Activated T-cell treated with anti-CD3 and anti-CD28 coated beads, Interleukin-2, amount 50 U/mL, for 4 hours (primary cell): ENCODE results near the gene REV3L. TPM values are rescaled to one million over a fixed set of nuclear protein-coding genes. Genes with fewer than 3 reads are reported as not detected.
"Not testable (repeated sequence)": the region's sequence is repeated elsewhere in the genome, so short reads cannot be mapped to it uniquely, and the experiment has no call there.

Source experiments
- ATAC-seq, 2 donors: fragments of 200-7000 bp; cut with Tn5 transposase; one replicate each; pipeline ENCODE4 v1.10.0; 2021
- DNase-seq: peaks from one replicate; pipeline ENCODE4 v3.0.0-alpha.2; 2020
- H3K27me3 Mint-ChIP-seq: one replicate; pipeline ENCODE4 v1.8.0; 2021; ENCODE audit warnings: low read depth, mixed read lengths
- H3K36me3 Mint-ChIP-seq: one replicate; pipeline ENCODE4 v1.8.0; 2022; ENCODE audit warnings: mixed read lengths; ENCODE audit not compliant: insufficient read depth
- H3K4me1 Mint-ChIP-seq: one replicate; pipeline ENCODE4 v1.8.0; 2021; ENCODE audit warnings: low read depth, mixed read lengths
- H3K4me3 Mint-ChIP-seq: one replicate; pipeline ENCODE4 v1.8.0; 2021; ENCODE audit warnings: mild to moderate bottlenecking, moderate library complexity, mixed read lengths
- H3K9me3 Mint-ChIP-seq: one replicate; pipeline ENCODE4 v1.8.0; 2021; ENCODE audit warnings: mixed read lengths
- total RNA-seq, 3 donors: library from RNA; stranded (reverse); gene quantifications; one replicate each; pipeline ENCODE4 v1.2.1, GENCODE V29; 2021

The REV3L gene
- total RNA-seq, 3 donors from 2014 or later, result 12.7 to 18.8 (median 14.5) TPM

- H3K36me3 Mint-ChIP-seq, result no peaks in the 10 kb centered on the region
- H3K9me3 Mint-ChIP-seq, result no peaks in the 10 kb centered on the region
- H3K27me3 Mint-ChIP-seq, result no peaks in the 10 kb centered on the region
- peak; percentile 29 to 39 for ATAC-seq
- peak; percentile 34 for DNase-seq
- H3K4me3 Mint-ChIP-seq, result peak overlapping the region; percentile 98
- peaks cover 48% of the 10 kb centered on the region for H3K4me1 Mint-ChIP-seq
These were observed 645 bp downstream of the REV3L start for GRCh38 chr6:111482188-111482958.

- Mint-ChIP-seq H3K4me1 (peaks cover 47% of the 10 kb centered on the region), H3K27me3 (no peaks in the 10 kb centered on the region), H3K9me3 (no peaks in the 10 kb centered on the region), H3K36me3 (no peaks in the 10 kb centered on the region), H3K4me3 (peak overlapping the region; percentile 98)
- no peak for DNase-seq
- ATAC-seq, result no peak
These were observed 1.2 kb downstream of the REV3L start for GRCh38 chr6:111481836-111482187.

GRCh38 chr6:111480988-111481822, 1.8 kb downstream of the REV3L start:
- Mint-ChIP-seq H3K27me3 (no peaks in the 10 kb centered on the region), H3K4me1 (peaks cover 41% of the 10 kb centered on the region), H3K4me3 (peak overlapping the region; percentile 98), H3K36me3 (no peaks in the 10 kb centered on the region), H3K9me3 (no peaks in the 10 kb centered on the region)
- ATAC-seq (no peak), DNase-seq (no peak)

- no peaks in the 10 kb centered on the region for H3K27me3 Mint-ChIP-seq
- peaks cover 37% of the 10 kb centered on the region for H3K4me1 Mint-ChIP-seq
- no peak for ATAC-seq
- no peak for DNase-seq
- no peaks in the 10 kb centered on the region for H3K36me3 Mint-ChIP-seq
- no peak overlapping the region for H3K4me3 Mint-ChIP-seq
- no peaks in the 10 kb centered on the region for H3K9me3 Mint-ChIP-seq
These were observed 4.3 kb downstream of the REV3L start for GRCh38 chr6:111478749-111479148.

- no peak for ATAC-seq
- Mint-ChIP-seq H3K27me3 (no peaks in the 10 kb centered on the region), H3K36me3 (no peaks in the 10 kb centered on the region), H3K9me3 (no peaks in the 10 kb centered on the region), H3K4me1 (peaks cover 40% of the 10 kb centered on the region), H3K4me3 (no peak overlapping the region)
- no peak for DNase-seq
These were observed 4.9 kb downstream of the REV3L start for GRCh38 chr6:111478064-111478476.

- peaks cover 46% of the 10 kb centered on the region for H3K4me1 Mint-ChIP-seq
- no peak for DNase-seq
- H3K27me3 Mint-ChIP-seq, result no peaks in the 10 kb centered on the region
- no peak for ATAC-seq
- no peak overlapping the region for H3K4me3 Mint-ChIP-seq
- no peaks in the 10 kb centered on the region for H3K36me3 Mint-ChIP-seq
- no peaks in the 10 kb centered on the region for H3K9me3 Mint-ChIP-seq
These were observed 5.5 kb downstream of the REV3L start for GRCh38 chr6:111477481-111477938.

GRCh38 chr6:111476061-111476460, 7.0 kb downstream of the REV3L start:
- H3K27me3 Mint-ChIP-seq, H3K4me3 Mint-ChIP-seq, DNase-seq, H3K9me3 Mint-ChIP-seq, H3K36me3 Mint-ChIP-seq, ATAC-seq: not testable (repeated sequence)
- H3K4me1 Mint-ChIP-seq, result peaks cover 48% of the 10 kb centered on the region

- H3K4me1 Mint-ChIP-seq, result peaks cover 46% of the 10 kb centered on the region
- H3K27me3 Mint-ChIP-seq, result no peaks in the 10 kb centered on the region
These were observed 8.2 kb downstream of the REV3L start for GRCh38 chr6:111474771-111475170.

GRCh38 chr6:111474106-111474505, 8.9 kb downstream of the REV3L start:
- no peak for ATAC-seq
- peaks cover 47% of the 10 kb centered on the region for H3K4me1 Mint-ChIP-seq

More at GRCh38 chr6:111474771-111475170, 8.2 kb downstream of the REV3L start:
- H3K4me3 Mint-ChIP-seq, result no peak overlapping the region
- DNase-seq, result no peak
- H3K36me3 Mint-ChIP-seq, result no peaks in the 10 kb centered on the region
- no peaks in the 10 kb centered on the region for H3K9me3 Mint-ChIP-seq
- no peak for ATAC-seq

GRCh38 chr6:111472933-111473435, 10.0 kb downstream of the REV3L start:
- Mint-ChIP-seq H3K27me3 (no peaks in the 10 kb centered on the region), H3K4me3 (no peak overlapping the region), H3K4me1 (peaks cover 46% of the 10 kb centered on the region), H3K36me3 (peaks cover 2% of the 10 kb centered on the region), H3K9me3 (no peaks in the 10 kb centered on the region)
- ATAC-seq (no peak), DNase-seq (no peak)

More at GRCh38 chr6:111474106-111474505, 8.9 kb downstream of the REV3L start:
- Mint-ChIP-seq H3K27me3 (no peaks in the 10 kb centered on the region), H3K36me3 (no peaks in the 10 kb centered on the region), H3K9me3 (no peaks in the 10 kb centered on the region), H3K4me3 (no peak overlapping the region)
- DNase-seq, result no peak

- Mint-ChIP-seq H3K36me3 (peaks cover 2% of the 10 kb centered on the region), H3K4me1 (peaks cover 38% of the 10 kb centered on the region), H3K9me3 (no peaks in the 10 kb centered on the region), H3K4me3 (no peak overlapping the region), H3K27me3 (no peaks in the 10 kb centered on the region)
- peak; percentile 55 to 62 for ATAC-seq
- no peak for DNase-seq
These were observed 11.1 kb downstream of the REV3L start for GRCh38 chr6:111471958-111472357.

GRCh38 chr6:111471533-111471932, 11.5 kb downstream of the REV3L start:
- H3K9me3 Mint-ChIP-seq, result no peaks in the 10 kb centered on the region
- H3K36me3 Mint-ChIP-seq, result peaks cover 2% of the 10 kb centered on the region
- H3K4me1 Mint-ChIP-seq, result peaks cover 37% of the 10 kb centered on the region
- H3K27me3 Mint-ChIP-seq, result no peaks in the 10 kb centered on the region
- no peak for ATAC-seq
- DNase-seq, result no peak
- no peak overlapping the region for H3K4me3 Mint-ChIP-seq

- H3K4me1 Mint-ChIP-seq, result peaks cover 37% of the 10 kb centered on the region
- ATAC-seq (no peak), DNase-seq (no peak)
- H3K27me3 Mint-ChIP-seq, result no peaks in the 10 kb centered on the region
- H3K4me3 Mint-ChIP-seq, result no peak overlapping the region
- no peaks in the 10 kb centered on the region for H3K9me3 Mint-ChIP-seq
- H3K36me3 Mint-ChIP-seq, result peaks cover 2% of the 10 kb centered on the region
These were observed 12.0 kb downstream of the REV3L start for GRCh38 chr6:111470991-111471390.

GRCh38 chr6:111469543-111469942, 13.5 kb downstream of the REV3L start:
- DNase-seq, result no peak
- Mint-ChIP-seq H3K4me3 (no peak overlapping the region), H3K9me3 (no peaks in the 10 kb centered on the region), H3K36me3 (peaks cover 2% of the 10 kb centered on the region), H3K27me3 (no peaks in the 10 kb centered on the region), H3K4me1 (peaks cover 34% of the 10 kb centered on the region)
- no peak for ATAC-seq
